Stimulated activated CD8-positive, alpha-beta memory T cell treated with anti-CD3 and anti-CD28 coated beads, Interleukin-15, amount 100 ng/mL, for 48 hours (primary cell): Measurements from ENCODE around the gene THSD4.
A peak's percentile ranks its signal among the peaks of the same experiment; 100 is the strongest.

Experiments used
- DNase-seq, 2 donors: peaks; one replicate each; pipeline ENCODE4 v3.0.0-alpha.2; 2020; ENCODE audit warnings: low read depth in 2 of 2

The THSD4 gene

DNA sequence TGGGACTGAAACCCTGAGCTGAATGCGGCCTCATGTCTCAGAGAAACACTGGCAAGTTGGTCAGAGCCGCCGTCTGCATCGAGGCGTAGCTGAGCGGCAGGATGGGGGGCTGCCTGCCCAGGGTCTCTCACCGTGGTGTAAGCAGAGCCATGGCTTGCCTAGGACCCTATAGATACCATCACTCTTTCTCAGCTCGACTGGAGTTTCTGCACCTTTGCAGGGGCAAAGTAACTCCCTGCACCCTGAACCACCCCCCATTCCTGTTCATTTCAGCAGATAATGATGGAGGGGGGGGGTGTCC is 666.6 kb downstream of the THSD4 start:
- DNase-seq, result no peak

DNA sequence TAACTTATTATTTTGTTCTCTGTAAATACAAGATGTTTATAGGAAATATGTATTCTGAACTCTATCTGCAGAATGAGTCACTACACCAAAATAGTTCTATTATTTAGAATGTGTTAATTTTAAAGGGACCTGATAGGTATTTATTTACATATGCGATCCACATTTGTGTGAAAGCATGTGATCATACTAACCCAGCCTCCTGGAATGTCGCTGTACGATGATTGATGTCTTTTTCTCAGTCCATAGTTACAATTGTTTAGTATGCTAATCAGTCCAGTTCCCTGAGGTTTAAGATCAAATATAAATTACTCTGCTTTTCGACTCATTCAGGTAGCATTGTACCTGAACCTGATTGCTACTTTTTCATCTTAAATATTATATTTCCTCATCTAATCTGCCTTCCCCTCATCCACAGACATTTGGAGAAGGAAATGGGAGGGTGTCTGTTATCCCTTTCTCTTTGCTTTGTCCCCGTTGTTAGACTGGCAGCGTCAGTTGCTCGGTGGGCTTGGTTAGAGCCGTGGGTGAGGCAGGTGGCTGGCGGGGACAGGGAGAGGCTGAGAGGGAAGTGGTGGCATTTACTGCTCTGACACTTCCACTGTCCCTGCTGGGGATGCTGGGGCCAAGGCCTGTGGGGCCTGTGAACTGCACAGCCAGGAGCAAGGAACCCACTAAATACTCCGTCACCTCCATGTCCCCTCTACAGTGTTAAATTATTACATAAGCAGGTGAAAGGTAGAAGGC is 667.3 kb downstream of the THSD4 start:
- DNase-seq, result no peak

DNA sequence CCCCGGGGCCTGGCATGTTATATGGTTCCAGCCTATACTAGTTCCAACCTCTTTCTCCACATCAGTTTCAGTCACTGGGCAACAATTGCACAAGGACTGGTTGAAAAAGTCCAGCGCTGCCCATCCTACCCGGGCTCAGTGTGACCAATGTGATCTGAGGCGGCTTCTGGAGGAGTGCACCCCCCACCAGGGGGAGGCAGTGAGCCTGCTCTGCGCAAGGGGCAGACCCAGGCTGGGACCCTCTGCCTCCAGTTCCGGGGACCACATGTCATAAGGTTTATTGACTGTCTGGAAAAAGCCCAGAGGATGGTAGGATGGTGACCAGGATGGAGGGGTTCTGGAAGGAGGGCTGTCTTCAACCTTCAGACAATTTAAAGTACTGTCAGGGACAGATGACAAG is 669.4 kb downstream of the THSD4 start:
- DNase-seq, result no peak

DNA sequence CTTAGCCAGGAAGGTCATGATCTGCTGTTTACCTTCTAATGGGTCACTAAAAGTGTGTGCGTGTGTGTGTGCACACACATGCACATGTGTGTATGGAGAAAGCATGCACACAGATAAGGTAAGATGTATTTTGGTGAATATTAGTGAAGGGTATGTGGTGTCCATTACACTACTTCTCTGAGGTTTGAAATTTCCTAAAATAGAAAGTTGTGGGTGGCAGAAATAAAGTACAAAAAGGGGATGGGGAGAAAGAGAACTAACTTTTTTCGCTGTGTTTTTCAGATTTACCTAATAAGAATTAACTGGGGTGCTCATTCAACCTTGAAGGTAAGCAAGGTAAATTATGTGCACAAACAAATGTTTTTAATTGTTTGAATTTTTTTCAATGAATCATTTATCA is 670.7 kb downstream of the THSD4 start:
- DNase-seq, result no peak

DNA sequence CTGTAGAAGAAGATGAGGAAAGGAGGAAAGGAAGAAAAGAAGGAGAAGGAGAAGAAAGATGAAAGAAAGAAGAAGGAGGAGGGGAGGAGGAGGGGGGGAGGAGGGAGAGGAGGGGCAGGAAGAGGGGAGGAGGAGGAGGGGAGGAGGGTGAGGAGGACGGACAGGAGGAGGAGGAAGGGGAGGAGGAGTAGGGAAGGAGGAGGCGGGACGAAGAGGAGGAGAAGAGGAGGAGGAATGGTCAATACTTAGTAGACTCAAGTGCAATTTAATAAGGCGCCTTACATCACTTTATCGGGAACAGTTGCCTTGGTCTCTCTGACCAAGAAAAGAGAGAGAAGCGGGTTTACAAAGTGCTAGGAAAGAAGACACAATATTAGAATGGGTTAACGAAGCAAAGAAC is 671.4 kb downstream of the THSD4 start:
- no peak for DNase-seq

DNA sequence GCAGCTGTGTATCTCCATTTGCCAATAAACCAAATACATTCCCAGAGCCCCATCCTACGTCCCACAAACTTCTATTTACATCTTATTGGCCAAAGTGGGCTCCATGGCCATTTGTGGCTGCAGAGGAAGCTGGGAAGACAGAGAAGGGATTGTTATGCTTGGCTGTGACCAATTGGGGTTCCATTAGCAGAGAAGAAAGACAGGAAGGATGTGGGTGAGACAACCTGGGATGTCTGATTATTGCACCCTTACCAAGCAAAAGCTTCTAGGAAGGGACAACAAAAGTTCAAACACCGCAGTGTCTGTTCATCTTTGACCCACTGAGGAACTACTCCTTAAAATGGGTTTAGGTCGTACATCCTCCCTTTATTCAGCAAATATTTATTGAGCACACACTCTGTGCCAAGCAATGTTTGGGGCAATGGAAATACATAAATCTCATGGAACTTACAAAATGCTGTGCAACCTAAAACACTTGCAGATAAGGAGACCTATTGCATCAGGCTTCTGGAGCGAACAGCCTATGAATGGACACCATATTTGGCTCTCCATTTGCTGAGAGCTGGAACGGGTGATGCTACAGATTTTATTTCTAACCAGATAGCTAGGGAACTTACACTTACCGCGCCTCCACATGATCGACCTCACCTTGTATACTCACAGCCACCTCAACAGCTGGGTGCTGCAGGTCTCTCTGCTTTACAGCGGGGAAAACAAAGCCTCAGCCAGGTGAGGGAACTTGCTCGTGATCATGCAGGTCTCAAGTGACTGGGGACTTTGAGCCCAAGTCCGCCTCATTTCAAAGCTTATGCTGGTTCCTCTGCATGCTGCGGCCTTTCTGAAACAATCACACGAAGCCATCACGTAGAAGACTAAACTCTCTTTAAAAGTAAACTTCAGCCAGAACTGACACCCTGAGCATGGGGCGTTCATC is 673.6 kb downstream of the THSD4 start:
- DNase-seq, result no peak

DNA sequence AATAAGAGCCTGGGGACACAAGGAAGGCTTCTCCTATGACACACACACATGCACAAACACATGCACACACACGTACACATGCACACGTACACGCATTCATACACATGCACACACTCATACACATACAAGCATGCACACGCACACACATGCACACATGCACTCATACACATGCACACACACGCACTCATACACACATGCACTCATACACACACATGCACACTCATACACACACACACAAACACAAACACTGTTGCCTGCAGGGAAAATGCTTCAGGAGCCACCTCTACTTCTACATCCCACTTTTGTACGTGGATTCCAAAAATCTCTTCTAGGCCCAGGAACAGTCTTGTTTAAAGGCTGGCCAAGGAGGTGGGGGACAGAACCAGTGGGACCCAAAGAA is 674.3 kb downstream of the THSD4 start:
- no peak for DNase-seq

DNA sequence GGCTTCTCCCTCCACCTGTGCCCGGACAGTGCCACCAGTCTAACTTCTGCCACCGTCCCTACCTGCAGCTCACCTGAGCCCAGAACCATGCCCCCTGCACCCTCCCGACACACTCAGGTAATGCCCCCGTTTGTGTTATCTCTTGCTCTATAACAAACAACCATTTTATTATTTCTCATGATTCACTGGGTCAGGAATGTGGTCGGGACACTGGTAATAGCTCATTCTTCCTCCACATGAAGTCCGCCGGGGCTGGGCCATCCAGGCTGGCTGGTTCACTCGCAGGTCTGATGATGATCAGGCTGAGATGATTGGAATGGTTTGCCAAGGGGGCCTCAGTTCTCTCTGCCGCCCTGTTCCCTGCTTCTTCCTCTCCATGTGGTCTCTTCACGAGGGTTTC is 674.8 kb downstream of the THSD4 start:
- DNase-seq, result no peak

DNA sequence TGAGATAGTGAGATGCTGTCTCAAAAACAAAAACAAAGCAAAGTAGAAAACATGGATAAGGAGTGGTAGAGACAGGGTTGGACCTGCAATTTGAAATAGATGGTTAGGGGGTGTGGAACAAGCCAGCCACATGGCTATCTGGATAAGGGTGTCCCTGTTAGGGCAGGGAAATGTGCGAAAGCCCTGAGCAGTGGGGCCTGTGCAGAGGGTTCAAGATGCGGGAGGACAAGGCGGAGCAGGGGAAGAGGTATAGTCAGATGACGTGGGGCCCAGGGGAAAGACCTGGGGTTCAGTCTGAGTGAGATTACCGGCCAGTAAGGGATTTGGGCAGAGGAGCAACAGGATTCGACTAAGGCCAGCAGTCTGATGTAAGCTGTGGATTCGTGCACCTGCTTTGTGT is 676.7 kb downstream of the THSD4 start:
- DNase-seq, result no peak

DNA sequence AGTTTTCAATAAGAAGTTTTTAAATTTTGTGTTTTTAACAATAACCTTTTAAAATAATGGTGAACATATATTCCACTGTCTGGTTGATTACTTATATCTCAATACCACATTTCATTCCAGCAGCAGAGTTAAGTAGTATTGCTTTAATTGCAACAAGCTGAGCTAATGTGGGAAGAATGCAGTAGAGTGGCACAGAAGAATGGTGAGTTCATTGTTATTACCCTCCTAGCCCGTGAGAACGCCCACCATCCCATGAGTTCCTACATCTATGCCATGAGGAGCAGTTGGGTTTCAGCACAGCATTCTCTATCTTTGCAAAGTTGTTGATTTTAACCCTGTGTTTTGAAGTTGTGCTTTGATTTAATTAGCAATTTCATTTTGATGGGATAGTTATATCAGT is 677.2 kb downstream of the THSD4 start:
- no peak for DNase-seq

DNA sequence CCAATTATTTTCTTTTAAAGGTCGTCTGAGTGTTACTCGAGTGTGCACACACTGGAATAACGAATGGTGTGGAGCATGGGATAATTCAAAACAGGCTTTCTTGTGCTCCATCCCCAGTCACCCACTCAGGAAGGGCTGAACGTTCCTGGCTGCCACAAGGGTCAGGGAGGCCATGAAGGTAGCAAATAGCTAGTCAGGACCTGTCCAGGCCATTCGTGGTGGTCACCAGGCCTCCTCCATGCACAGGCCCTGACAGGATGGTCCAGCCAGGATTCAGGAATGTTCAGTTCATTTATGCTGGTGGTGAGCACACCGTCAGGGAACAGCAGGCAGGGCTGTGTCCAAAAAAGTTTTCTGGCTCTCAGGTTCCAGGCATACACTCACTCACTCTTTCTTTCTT is 683.4 kb downstream of the THSD4 start:
- DNase-seq, result no peak

DNA sequence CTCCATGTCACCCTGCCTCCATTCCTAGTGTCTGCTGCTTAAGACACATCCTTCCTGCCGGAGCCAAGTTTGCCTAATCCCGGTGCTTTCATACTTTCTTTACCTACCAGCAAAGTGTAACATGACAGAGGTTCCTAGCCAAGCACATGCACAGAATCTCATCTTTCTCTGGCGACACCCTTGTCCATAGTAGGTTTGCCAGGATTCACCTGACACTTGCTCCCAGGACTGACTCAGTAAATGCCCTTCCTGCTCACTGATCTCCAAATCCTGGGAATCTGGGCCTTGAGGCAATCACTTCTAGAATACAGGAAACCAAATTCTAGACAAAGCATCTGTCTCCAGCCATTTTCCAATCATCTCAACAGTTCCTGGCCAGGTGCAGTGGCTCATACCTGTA is 684.9 kb downstream of the THSD4 start:
- no peak for DNase-seq

DNA sequence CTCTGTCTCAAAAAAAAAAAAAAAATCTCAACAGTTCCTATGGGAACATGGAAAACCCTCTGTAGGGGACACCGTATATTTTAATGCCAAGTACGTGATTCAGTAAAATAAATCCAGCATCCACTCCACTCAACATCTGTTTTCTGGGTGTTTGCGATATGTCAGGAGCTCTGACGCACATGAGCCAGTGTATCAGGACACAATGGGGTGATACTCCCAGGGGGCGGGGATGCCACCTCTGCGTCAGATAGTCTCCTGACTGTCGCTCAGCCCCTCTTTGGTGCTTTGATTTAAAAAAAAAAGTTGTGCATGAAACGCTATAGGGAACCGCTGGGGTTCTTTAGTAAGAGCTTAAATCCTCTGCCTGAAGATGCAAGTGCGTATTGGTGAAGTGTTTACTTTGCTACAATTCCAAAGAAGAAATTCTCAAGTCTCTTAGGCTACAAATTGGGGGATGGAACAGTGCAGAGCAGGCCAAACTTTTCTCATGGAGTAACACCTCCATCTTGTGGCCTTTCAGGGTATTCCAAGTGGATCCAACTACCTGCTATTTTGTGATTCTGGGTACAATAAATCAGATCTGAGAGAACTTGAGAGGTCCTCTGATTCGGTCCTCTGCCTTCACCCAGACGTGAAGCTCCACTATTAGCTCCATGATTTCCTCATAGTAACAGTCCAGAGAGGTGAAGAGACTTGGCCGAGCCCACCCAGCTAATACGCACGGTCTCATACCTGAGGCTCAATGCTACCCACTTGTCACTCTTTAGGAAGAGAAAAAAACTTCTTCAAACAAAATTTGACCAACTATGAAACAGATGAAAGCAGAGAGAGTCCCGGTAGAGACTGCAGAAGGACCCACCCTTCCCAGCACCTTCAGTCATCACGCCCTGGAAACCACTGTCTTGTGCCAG is 685.8 kb downstream of the THSD4 start:
- DNase-seq, result no peak

DNA sequence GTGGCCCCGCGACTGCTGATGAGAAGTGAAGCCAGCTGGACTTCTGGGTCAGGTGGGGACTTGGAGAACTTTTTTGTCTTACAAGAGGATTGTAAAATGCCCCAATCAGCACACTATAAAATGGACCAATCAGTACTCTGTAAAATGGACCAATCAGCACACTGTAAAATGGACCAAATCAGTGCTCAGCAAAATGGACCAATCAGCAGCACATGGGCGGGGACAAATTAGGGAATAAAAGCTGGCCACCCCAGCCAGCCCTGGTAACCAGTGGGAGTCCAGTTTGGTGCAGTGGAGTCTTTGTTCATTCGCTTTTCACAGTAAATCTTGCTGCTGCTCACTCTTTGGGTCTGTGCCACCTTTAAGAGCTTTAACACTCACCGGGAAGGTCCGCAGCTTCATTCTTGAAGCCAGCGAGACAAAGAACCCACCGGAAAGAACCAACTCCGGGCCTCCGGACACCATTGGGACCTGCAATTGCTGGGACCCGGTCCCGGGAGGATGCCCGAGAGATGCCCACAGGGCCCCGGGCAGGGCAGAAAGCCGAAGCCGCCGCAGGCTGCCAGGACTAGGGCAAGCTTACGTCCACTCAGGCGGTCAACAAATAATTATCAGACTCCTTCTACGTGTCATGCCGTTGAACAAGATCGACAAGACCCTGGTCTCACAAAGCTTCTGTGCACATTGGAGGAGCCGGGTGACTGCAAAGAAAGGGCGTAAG is 686.8 kb downstream of the THSD4 start:
- no peak for DNase-seq

DNA sequence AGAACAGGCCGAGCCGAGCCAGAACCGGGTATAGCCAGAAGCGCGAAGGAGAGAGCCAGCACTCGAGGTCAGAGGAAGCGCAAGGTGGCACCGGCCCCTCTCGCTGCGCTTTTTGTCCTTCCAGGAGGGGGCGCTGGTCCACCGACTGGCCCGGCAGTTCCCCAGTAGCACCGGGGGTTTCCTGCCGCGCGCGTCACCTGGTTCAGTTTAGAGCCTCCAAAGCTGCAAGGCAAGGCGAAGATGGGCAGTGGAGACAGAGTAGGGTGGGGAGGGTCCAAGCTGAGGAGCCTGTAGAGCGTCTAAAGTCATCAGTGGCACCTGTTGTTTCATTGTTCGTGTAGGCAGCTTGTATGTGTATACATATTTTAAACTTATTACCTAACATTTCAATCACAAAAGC is 687.5 kb downstream of the THSD4 start:
- peak in 1 of 2 donors; percentile 6 for DNase-seq

DNA sequence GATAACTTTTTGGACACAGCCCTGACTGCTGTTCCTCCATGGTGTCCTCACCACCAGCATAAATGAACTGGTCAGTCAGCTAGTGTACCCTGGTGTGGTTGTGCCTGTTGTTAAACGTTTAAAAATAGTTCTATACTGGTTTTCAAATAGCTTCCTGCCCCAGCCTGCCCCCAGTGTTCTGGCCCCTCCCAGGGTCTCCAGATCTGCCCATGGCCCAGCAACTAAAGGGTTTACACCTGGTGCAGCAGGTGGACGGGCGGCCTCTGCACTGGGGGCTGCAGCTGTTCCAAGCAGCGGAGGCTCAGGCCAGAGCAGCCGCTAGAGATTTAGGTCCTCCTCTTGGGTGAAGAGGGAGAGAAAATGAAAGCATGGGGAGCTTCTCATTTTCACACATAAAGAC is 689.0 kb downstream of the THSD4 start:
- no peak for DNase-seq

DNA sequence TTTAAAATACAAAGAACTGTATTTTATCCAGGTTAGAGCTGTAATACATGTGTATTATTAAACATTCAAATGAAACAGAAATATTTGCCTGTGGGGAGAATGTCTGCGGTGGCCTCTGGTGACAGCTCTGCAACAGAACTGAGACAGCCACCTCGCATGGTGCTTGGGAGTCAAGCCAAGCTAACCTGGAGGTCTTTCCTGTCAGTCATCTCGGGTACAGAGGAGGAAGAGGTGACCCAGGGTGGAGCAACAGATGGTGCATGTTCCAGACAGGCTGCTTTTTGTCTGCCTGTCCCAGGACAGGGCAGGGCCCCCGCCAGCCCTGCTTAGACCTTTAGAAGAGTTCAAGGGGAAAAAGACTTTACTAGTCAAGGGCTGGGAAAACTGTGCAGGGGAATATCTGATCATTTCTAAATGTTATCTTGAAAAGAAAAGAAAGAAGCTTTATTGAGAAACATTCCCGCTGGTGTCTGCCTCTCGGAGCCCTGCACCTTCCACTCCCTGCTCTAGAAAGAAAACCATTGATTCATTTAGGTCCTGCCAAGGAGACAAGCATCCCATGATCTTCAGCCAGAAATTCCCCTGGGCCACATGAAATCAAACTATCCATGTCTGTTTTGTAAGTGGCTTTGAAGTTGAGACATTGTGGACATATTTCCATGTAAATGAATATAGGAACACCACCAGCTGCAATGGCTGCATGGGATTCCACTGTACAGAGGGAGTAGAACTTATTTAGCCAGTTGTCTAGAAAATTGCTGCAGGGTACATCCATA is 689.6 kb downstream of the THSD4 start:
- DNase-seq, result no peak

DNA sequence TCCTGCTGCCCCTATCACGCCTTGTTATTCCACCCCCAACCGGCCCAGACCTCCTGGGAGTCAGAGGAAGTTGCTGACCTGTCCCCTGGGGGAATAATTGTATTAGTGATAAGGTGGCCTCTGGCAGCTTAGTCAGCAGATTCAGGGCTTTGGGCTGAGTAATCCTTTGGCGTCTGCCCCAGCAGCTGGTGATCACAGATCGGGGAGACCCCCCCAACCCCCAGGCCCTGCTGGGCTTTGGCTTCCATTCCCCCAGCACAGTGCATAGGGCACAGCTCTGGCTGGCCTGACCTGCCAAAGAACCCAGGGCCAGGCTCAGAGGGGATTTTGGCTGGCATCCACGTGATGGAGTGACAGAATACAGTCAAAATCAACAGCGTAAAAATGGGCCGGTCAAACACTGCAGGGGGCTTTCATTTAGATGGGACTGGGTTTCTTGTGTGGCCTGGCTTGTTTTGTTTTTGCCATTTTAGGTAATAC is 691.2 kb downstream of the THSD4 start:
- DNase-seq, result no peak

DNA sequence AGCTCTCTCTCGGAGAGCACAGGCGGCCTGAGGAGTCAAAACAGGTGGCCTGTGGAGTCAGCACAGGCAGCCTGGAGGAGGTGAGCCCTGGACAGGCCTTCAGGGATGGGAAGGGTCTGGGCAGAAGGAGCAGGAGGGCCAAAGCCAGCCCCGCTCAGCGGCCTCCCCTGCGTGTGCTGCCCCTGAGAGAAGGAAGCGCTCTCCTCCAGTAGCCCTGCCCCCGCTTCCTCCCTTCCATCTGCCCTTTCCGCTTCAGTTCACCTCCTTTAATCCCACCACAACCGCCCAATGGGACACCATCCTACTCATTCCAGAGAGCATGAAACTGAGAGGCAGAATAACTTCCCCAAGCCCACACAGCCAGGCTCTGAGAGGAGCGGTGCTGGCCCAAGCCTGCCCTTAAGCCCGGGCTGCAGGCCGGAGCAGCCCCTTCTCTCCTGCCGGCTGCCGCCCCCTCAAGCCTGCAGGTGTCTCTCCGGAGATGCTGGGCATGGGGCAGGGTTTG is 691.9 kb downstream of the THSD4 start:
- no peak for DNase-seq

DNA sequence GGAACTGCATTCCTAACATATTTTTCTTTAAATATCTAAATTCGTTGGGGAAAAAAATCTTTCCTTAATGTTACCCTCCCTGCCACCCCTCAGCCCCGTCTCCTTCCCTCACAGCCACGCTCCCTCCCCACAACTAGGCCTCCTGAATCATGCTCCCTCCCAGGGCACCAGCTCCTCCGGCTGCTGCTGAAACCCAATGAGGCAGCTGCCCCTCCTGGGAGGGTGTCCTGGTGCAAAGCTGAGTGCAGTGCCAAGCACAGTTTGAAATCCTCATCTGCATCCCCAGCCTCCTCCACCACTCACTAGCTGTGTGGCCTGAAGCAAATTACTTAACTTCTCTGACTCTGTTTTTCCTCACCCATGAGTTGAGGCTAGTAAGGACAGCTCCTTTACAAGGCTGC is 692.4 kb downstream of the THSD4 start:
- no peak for DNase-seq
